Suppressor macrophage treated with lipopolysaccharide for 1 hour (primary cell): ENCODE results near the gene HOXC5.

Source experiments
- DNase-seq, 3 donors: peaks; one replicate each; pipeline ENCODE4 v3.0.0-alpha.2; 2020 to 2022

Gene HOXC5

GRCh38 chr12:53996240-53997203 lies 36.3 kb upstream of the HOXC5 start:
- peak; percentile 63 to 75 (median 70) for DNase-seq

GRCh38 chr12:53997204-53998109 lies 35.4 kb upstream of the HOXC5 start:
- no peak for DNase-seq

DNA sequence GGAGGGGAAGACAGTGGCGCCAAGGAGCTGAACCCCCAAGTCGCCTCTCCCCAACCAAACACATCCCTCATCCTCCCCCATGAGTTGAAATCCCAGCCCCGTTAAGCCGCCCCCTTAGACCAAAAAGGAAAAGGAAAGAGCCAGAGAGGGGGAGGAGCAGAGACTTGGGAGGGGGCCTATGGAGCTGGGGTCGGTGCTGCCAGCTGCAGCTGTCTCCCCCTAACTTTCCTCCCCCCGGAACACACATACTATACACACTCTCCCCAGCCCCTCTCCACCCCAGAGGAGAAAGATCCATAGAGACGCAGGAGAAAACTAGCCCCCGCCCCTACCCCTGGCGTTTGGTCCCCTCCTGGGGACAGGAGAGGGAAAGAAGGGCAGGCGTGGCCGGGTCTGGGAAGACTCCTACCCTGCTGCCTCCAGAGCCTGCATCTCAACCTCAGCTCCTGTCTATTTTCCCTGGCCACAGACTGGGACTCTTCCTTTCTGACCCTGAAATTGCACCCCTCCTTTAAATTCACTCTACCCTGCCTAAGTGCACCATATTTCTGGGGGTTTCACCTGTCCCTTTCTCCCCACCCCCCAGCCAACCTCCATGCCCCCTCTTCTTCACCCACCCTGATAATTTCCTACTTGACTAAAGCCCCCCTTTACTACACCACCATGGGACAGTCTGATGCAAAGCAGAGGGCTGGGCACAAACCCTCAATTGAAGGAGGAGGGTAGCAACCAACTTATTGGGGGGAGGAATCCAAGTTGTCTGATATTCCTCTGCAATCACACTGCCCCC lies 34.5 kb upstream of the HOXC5 start:
- no peak for DNase-seq

GRCh38 chr12:53998900-53999236 lies 34.0 kb upstream of the HOXC5 start:
- no peak for DNase-seq

DNA sequence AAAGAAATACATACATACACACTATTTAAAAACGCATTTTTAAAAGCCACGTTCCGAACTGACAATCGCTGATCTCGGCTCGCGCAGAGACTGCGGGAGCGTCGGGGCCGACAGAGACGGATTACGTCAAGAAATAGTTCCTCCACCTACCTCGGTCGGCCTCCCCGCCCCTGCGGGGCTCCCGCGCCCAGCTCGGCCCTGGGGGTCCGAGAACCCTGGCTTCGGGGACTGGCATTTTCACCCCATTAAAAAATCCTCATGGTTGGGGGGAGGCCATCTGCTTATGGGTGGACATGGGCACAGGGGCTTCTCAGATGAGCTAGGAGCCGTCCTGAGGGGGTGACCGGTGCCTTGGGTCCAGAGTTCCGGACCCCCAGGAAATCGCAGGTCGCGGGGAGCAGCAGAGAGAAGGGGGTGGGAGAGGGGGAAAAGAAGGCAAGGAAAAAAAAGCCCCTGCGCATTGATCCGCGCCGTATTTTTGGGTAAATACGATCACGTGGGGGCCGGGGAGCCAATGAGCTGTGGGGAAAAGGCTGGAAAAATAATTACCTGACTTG lies 33.2 kb upstream of the HOXC5 start:
- DNase-seq, result no peak

DNA sequence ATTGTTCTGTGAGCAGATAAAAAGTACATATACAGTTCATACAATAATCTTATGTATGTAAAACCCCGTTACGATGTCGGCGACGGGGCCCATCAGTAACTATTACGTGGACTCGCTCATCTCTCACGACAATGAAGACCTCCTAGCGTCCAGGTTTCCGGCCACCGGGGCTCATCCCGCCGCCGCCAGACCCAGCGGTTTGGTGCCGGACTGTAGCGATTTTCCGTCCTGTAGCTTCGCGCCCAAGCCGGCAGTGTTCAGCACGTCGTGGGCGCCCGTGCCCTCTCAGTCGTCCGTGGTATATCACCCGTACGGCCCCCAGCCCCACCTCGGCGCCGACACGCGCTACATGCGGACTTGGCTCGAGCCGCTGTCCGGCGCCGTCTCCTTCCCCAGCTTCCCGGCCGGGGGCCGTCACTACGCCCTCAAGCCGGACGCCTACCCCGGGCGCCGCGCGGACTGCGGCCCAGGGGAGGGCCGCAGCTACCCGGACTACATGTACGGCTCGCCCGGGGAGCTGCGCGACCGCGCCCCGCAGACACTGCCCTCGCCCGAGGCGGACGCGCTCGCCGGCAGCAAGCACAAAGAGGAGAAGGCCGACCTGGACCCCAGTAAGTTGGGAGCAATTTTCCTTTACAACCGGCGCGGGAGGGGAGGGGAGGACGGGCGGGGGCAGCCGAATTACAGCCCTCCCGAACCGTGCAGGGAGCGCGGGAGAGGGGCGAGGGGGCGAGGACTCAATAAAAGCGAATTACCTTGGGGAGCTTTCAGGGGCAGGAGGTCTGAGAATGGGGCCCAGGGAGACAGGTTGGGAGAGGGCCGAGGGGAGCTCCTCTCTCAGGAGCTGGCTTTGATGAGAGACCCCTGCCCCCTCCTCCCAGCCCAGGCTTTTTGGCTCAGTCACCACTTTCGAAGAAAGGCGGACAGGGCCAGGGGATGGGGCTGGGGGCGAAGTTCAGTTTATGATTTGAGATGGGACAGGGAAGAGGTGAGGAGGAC lies 32.4 kb upstream of the HOXC5 start, which contains the start of gene HOXC9:
Gene HOXC9 (plus strand): TSS at position 46 of the 999 bp plus-strand sequence. CDS start 28 bp downstream, at position 74.
- DNase-seq, result no peak

GRCh38 chr12:54001283-54002187 lies 31.3 kb upstream of the HOXC5 start:
- no peak for DNase-seq

GRCh38 chr12:54002278-54002914 lies 30.5 kb upstream of the HOXC5 start:
- peak in 2 of 3 donors; percentile 45 to 50 for DNase-seq

GRCh38 chr12:54002915-54003389 lies 29.9 kb upstream of the HOXC5 start:
- no peak for DNase-seq

GRCh38 chr12:54003625-54004024 lies 29.2 kb upstream of the HOXC5 start:
- DNase-seq, result no peak

- no peak for DNase-seq
Observed at GRCh38 chr12:54004063-54004840, 28.6 kb upstream of the HOXC5 start.

- DNase-seq, result no peak
Observed at GRCh38 chr12:54004841-54005530, 27.9 kb upstream of the HOXC5 start.

DNA sequence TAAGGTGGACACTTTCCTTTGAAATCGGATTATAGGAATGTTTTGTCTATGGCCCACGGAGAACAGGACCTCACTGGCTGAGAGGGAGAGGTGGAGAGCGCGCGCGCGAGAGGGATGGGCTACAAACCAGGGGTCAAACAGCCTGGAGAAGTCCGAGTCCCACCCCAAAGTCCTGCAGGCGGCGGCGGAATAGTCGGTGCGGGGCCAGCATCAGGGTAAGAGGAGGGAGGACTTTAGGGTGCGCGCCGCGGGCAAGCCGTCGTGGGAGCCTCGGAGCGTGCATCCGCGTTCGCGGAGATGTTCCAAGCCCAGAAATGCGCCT lies 27.4 kb upstream of the HOXC5 start:
- no peak for DNase-seq

DNA sequence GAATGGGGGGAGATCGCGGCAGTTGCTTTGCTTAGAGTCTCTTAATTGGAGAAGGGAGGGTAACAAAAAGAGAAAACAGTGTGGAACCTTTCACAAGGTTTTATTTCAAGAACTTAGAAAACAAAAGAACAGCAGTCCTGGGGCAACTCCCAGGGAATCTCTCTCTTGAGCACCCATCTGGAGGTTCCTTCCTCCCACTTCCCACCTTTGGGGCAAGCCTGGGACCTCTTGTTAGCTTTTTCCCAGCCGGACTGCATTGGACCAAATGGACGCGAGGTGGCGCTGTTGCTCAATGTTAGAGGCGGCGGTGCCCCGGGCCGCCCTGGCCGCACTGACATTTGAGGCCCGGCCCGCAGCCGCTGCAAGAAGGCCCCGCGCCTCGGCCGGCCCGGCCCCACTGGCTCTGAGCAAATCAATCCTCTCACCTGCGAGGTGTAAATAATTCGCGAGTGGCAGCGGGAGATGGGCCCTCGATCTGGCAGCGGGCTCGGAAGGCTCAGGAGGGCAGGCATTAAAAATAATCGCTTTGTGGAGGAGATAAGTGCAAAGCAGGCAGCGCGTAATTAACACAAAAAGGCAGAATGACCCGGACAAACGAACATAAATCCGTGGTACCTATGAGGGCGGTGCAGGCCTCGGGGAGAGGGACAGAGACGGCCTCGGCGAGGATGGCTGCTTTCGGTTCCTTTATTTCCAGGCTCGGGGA lies 26.8 kb upstream of the HOXC5 start:
- peak; percentile 85 to 93 (median 91) for DNase-seq

DNA sequence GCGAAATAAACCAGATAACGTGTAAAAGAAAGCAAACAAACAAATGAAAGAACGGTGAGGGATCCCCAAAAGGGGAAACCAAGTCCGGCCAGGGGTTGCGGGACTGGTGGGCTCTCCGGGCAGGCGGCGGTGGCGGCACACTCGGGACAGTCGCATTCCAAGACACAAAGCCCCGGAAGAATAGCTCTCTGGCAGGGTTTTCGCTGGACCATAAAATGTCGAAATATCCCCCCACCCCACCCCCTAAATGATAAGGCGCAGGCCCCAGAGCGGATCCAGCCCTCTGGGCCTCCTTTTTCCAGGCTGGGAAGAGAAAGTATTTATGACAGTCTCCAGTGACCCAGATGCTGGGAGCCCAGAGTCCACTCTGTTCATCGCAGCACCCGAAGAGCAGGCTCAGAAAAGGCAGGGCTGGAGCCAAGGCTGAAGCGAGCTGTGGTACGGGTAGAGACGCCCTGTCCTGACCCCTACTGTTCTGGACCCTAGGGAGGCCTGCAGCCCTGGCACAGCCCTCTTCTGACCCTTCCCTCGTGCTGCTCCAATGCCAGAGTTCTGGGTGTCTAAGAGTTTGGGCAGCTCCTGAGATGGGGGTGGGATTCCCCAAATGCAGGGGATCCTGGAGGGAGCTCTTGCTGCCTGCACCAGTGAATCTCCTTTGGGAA lies 26.2 kb upstream of the HOXC5 start:
- DNase-seq, result no peak

- no peak for DNase-seq
Observed at GRCh38 chr12:54007538-54008259, 25.2 kb upstream of the HOXC5 start.
